T-helper 2 cell (primary cell): ENCODE data around the gene KRTAP13-3.

Experiments
- DNase-seq, 5 experiments: peaks; one replicate each; pipeline versions ENCODE4 v3.0.0 to v3.0.0-alpha.2; 2012 to 2022
- total RNA-seq, 2 donors: gene quantifications; one replicate each; lab custom pipeline; 2026; lab: John Stamatoyannopoulos, UW

KRTAP13-3 gene
- total RNA-seq, result 0 reads per million in 2 donors

GRCh38 chr21:30425826-30426225 lies at the start of gene KRTAP13-3:
TSS of gene KRTAP13-3 (minus strand) at chr21:30425926. CDS start at chr21:30425912, 14 bp downstream.
- no peak for DNase-seq

- DNase-seq, result no peak
These were observed 43.4 kb upstream of the KRTAP13-3 start for GRCh38 chr21:30468900-30469714.

- peak in 1 of 5 experiments; percentile 13 for DNase-seq
These were observed 38.0 kb upstream of the KRTAP13-3 start for GRCh38 chr21:30463713-30464112.

GRCh38 chr21:30448514-30448913 lies 22.8 kb upstream of the KRTAP13-3 start:
- no peak for DNase-seq

GRCh38 chr21:30447056-30447455 lies 21.3 kb upstream of the KRTAP13-3 start:
- DNase-seq, result no peak

GRCh38 chr21:30444204-30444603 lies 18.5 kb upstream of the KRTAP13-3 start:
- DNase-seq, result peak in 1 of 5 experiments; percentile 5

GRCh38 chr21:30443226-30443625 lies 17.5 kb upstream of the KRTAP13-3 start:
- no peak for DNase-seq

GRCh38 chr21:30439975-30440374 lies 14.2 kb upstream of the KRTAP13-3 start, which contains the start of gene KRTAP15-1:
TSS of gene KRTAP15-1 (plus strand) at chr21:30440275. CDS start at chr21:30440328, 53 bp downstream.
- DNase-seq, result no peak

- DNase-seq, result no peak
These were observed 11.4 kb upstream of the KRTAP13-3 start for GRCh38 chr21:30437010-30437565.

- DNase-seq, result peak in 1 of 5 experiments; percentile 57
These were observed 8.4 kb upstream of the KRTAP13-3 start for GRCh38 chr21:30434033-30434631.

GRCh38 chr21:30430170-30430655 lies 4.5 kb upstream of the KRTAP13-3 start, which contains the start of gene KRTAP13-4:
TSS of gene KRTAP13-4 (plus strand) at chr21:30430220. CDS start at chr21:30430276, 56 bp downstream.
- DNase-seq, result no peak

- DNase-seq, result no peak
These were observed 1.0 kb upstream of the KRTAP13-3 start for GRCh38 chr21:30426731-30427130.

- DNase-seq, result no peak
These were observed 9.7 kb downstream of the KRTAP13-3 start for GRCh38 chr21:30415993-30416392.

GRCh38 chr21:30408782-30409494 lies 16.8 kb downstream of the KRTAP13-3 start:
- peak in 1 of 5 experiments; percentile 73 for DNase-seq

GRCh38 chr21:30395731-30396130 lies 30.0 kb downstream of the KRTAP13-3 start, which contains the start of gene KRTAP13-1:
TSS of gene KRTAP13-1 (plus strand) at chr21:30396031. CDS start at chr21:30396087, 56 bp downstream.
- no peak for DNase-seq

- no peak for DNase-seq
These were observed 34.2 kb downstream of the KRTAP13-3 start for GRCh38 chr21:30391492-30392025.

- DNase-seq, result no peak
These were observed 43.5 kb downstream of the KRTAP13-3 start for GRCh38 chr21:30382201-30382600.
